ENCODE results near the gene KCNJ2.

- TF ChIP-seq EP300 (IDR thresholded peaks at IDR 0.05; ENCODE audit: borderline replicate concordance) (no peak), MAX (IDR thresholded peaks at IDR 0.05) (no peak), TAF1 (IDR thresholded peaks at IDR 0.05; ENCODE audit: low read depth) (no peak), YY1 (IDR thresholded peaks at IDR 0.05; ENCODE audit: low read depth) (no peak), TEAD4 (IDR thresholded peaks at IDR 0.05) (no peak), RAD21 (IDR thresholded peaks at IDR 0.05; ENCODE audit: low read depth) (no peak), FOXM1 (IDR thresholded peaks at IDR 0.05; ENCODE audit: borderline replicate concordance, low read depth) (no peak), CREB1 (IDR thresholded peaks at IDR 0.05; ENCODE audit: low read depth) (no peak), ZBTB7A (IDR thresholded peaks at IDR 0.05; ENCODE audit: low read depth) (no peak), CEBPB (IDR thresholded peaks at IDR 0.05) (no peak)
- TF ChIP-seq, protein P1, sequence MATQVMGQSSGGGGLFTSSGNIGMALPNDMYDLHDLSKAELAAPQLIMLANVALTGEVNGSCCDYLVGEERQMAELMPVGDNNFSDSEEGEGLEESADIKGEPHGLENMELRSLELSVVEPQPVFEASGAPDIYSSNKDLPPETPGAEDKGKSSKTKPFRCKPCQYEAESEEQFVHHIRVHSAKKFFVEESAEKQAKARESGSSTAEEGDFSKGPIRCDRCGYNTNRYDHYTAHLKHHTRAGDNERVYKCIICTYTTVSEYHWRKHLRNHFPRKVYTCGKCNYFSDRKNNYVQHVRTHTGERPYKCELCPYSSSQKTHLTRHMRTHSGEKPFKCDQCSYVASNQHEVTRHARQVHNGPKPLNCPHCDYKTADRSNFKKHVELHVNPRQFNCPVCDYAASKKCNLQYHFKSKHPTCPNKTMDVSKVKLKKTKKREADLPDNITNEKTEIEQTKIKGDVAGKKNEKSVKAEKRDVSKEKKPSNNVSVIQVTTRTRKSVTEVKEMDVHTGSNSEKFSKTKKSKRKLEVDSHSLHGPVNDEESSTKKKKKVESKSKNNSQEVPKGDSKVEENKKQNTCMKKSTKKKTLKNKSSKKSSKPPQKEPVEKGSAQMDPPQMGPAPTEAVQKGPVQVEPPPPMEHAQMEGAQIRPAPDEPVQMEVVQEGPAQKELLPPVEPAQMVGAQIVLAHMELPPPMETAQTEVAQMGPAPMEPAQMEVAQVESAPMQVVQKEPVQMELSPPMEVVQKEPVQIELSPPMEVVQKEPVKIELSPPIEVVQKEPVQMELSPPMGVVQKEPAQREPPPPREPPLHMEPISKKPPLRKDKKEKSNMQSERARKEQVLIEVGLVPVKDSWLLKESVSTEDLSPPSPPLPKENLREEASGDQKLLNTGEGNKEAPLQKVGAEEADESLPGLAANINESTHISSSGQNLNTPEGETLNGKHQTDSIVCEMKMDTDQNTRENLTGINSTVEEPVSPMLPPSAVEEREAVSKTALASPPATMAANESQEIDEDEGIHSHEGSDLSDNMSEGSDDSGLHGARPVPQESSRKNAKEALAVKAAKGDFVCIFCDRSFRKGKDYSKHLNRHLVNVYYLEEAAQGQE (IDR thresholded peaks at IDR 0.05; ENCODE audit: low read depth), result no peak
- TF ChIP-seq, protein P2, sequence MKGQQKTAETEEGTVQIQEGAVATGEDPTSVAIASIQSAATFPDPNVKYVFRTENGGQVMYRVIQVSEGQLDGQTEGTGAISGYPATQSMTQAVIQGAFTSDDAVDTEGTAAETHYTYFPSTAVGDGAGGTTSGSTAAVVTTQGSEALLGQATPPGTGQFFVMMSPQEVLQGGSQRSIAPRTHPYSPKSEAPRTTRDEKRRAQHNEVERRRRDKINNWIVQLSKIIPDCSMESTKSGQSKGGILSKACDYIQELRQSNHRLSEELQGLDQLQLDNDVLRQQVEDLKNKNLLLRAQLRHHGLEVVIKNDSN (IDR thresholded peaks at IDR 0.05), result no peak
Measured at GRCh38 chr17:70123193-70123592, 46.1 kb upstream of the KCNJ2 start.
